C4-2B (cell line): ENCODE data around the gene NKRF.

Source experiments
- CTCF ChIP-seq: fragments of 450-650 bp; conservative IDR thresholded peaks from 2 replicates; pipeline ENCODE4 v1.5.1; 2017; ENCODE audit warnings: mild to moderate bottlenecking
- ZFX ChIP-seq: fragments of 450-650 bp; IDR thresholded peaks from 2 replicates; pipeline ENCODE4 v1.6.1; 2017

GRCh38 chrX:119605464-119606279 is 552 bp downstream of the NKRF start:
- TF ChIP-seq CTCF, result no peak
- TF ChIP-seq ZFX, result no peak
